ENCODE measurements around the gene ELF1.

ELF1 gene

DNA sequence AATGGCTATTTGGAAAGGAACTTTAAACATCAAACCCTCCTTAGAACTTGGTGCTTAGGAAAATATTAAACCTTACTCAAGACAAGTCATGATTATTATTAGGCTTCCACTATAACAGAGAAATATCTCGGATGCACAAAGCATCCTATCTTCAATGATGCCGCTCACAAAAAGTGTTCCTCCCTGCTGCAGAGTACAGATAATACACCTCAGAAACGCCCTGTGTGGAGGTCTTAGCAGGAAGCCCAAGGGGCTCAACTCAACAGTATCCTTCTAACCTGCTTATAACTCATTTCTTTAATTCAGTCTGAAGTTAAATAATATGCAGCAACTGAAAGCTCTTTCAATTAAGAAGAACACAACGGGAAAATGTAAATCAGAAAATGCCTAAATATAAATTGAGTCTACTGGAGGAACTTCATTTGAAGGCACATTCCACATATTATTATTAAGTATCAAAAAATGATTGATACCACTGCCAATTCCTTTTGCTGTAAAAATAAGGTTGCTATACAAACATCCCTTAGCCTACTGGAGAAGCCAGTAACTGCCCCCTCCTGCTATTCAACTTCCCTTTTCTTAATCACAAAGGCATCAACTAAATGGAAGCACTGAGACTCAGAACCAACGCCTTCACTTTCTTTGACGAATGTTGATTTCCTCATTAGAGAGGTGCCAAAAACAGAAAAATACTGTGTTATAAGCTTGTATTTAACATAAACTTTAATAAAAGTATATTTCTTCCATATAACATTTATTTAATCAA lies 12.0 kb downstream of the ELF1 start:
- no peak for DNase-seq (ENCODE audit: extremely low read depth in 1 of 2, low read depth in 1 of 2)

GRCh38 chr13:41006306-41006705 lies 12.8 kb downstream of the ELF1 start:
- no peak for DNase-seq (ENCODE audit: extremely low read depth in 1 of 2, low read depth in 1 of 2)

DNA sequence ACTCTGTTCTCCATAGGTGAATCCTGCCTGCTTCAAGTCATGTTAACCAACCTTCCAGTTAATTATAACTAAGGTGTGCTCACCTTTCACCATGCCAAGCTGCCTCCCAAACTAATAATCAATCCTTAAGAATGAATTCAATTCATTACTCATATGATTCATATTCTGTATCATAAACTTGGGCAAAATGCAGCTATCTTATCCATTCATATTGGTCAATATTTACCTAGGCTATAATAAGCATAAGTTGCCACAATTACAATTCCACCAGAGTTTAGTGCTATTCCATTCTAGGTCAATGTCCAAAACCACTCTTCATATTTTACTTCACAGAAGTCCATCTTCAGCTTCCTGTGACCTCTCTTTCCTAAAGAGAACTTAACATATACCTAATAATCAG lies 13.4 kb downstream of the ELF1 start:
- DNase-seq (ENCODE audit: extremely low read depth in 1 of 2, low read depth in 1 of 2): no peak

DNA sequence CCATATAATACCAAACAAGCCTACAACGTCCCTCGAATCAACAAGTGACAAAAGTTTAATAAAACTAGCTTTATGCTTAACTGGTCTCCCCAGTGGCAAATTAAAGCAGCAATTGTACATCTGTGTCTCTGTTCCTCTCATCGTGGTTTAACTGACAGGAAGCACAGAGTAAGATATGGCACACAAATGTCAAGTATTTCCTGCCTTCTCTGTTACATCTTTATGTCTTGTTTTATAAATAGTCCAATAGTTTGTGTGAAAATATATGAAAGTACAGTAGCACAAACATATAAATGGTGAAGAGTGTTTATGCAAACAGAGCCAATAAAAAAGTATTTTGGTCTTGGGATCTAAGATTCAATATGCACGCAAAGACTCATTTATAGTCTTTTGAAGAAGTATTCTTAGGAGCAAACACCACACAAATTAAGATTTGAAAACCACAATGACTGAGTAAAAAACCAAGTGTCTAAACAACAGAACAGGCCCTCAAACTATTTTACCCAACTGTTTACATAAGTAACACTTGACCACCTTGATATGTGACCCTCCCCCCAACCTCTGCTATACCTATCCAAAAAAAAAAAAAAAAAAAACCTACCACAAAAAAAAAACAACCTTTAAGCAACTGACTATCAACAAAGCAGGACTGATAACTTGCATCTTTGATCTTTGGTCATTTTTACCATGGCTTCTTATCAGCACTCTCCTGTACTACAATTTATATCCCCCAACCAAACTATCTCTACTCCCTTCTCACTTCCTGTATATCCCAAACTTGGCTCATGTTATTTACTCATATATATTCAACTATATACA lies 14.0 kb downstream of the ELF1 start:
- no peak for DNase-seq (ENCODE audit: extremely low read depth in 1 of 2, low read depth in 1 of 2)

DNA sequence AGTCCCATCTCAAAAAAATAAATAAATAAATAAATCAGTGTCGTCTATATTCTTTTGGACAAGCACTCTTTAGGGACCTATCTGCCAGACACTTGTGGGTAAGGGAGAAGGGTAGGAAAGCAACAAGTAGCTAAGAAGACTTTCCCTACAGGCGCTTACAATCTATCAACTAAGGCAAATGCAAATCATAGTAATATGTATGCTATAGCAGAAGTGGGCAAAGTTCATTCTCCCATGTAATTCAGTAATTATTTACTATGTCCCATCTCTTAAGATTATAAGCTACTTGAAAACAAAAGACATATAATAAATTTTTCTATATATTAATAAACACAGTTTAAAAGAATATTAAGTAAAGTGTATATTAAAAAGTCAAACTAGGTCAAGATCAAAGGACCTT lies 16.5 kb downstream of the ELF1 start:
- no peak for DNase-seq (ENCODE audit: extremely low read depth in 1 of 2, low read depth in 1 of 2)

DNA sequence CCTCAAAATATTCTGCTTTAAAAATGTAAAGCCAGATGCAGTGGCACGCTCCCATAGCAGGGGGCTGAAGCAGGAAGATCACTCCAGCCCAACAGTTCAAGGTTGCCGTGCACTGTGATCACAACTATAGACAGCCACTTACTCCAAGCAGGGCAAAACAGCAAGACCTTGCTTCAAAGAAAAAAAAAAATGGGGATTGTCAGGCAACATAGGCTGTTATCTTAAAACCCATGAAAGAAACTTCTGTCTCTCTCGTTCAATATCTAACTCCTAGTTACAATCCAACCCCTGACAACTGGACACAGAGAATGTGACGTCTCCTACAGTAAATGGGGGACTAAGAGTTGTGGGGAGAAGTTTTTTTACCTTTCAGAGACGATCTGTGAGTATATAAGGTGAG lies 17.4 kb downstream of the ELF1 start:
- no peak for DNase-seq (ENCODE audit: extremely low read depth in 1 of 2, low read depth in 1 of 2)

DNA sequence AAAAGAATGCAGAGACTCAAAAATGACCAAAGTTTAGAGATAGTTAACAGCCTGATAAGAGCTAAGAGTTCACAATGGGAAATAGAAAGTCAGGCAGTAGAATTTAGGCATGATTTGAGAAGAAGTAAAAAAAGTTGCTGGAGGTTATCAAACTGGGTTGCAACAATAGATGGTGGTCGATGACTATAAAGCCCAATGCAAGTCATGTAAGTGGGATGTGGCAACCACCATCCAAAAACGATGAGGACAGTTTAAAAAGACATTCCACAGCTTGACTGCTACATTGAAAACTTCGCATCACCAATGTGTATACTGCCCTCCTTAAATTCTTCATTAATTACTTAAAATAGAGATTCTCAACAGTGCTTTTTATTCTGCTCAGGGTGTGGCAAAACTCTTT lies 19.7 kb downstream of the ELF1 start:
- no peak for DNase-seq (ENCODE audit: extremely low read depth in 1 of 2, low read depth in 1 of 2)

DNA sequence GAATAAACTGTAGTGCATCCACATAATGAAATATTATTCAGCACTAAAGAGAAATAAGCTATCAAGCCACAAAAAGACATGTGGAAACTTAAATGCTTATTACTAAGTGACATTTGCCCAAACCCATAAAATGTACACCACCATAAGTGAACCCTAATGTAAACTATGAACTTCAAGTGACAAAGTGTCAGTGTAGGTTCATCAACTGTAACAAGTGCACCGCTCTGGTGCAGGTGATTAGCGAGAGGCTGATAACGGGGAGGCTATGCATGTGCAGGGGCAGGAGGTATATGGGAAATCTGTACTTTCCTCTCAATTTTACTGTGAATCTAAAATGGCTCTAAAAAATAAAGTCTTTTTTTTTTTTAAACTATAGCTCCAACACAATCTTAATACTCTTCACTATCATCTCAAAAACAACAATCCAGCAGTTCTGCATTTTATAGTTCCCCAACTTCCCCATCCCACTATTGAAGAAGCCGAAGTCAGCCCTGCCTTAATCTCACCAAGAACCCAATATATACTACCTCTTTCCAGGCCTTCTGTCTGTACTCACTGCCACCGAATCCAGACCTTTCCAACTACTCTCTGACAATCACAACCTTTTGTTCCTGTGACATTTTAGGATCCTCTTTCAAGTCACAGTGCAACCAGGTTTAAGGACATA lies 22.6 kb downstream of the ELF1 start:
- DNase-seq (ENCODE audit: extremely low read depth in 1 of 2, low read depth in 1 of 2): no peak

GRCh38 chr13:40995997-40996396 lies 23.1 kb downstream of the ELF1 start:
- no peak for DNase-seq (ENCODE audit: extremely low read depth in 1 of 2, low read depth in 1 of 2)

DNA sequence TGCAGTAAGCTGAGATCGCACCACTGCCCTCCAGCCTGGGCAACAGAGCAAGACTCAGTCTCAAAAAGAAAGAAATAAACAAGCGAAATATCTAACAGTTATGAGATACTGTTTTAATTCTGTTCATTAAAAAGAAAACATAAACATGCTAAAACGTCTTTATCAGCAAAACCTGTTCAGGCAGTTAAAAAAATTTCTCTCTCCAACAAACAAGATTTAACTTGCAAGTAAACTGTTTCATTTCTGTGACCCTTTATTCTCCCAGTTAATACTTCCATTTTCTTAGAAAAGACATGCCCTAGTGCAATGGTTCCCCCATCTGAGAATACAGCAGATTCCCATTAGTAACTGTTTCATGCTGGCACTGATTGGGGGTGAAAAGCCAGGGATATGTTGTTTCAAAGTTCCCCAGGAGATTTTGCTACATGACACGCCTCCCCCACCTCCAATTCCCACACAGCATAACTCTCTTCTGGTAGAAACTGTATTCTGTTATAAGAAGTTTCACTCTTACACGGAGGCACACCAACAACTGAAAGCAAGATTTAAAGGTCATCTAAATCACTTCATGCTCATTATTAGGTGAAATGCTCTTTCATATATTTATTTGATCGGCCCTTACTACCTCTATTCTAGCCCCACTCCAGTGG lies 24.4 kb downstream of the ELF1 start:
- no peak for DNase-seq (ENCODE audit: extremely low read depth in 1 of 2, low read depth in 1 of 2)

GRCh38 chr13:40993987-40994386 lies 25.1 kb downstream of the ELF1 start:
- no peak for DNase-seq (ENCODE audit: extremely low read depth in 1 of 2, low read depth in 1 of 2)

GRCh38 chr13:40992678-40993518 lies 26.2 kb downstream of the ELF1 start:
- no peak for DNase-seq (ENCODE audit: extremely low read depth in 1 of 2, low read depth in 1 of 2)

GRCh38 chr13:40987606-40988280 lies 31.4 kb downstream of the ELF1 start:
- DNase-seq (ENCODE audit: extremely low read depth in 1 of 2, low read depth in 1 of 2): no peak

DNA sequence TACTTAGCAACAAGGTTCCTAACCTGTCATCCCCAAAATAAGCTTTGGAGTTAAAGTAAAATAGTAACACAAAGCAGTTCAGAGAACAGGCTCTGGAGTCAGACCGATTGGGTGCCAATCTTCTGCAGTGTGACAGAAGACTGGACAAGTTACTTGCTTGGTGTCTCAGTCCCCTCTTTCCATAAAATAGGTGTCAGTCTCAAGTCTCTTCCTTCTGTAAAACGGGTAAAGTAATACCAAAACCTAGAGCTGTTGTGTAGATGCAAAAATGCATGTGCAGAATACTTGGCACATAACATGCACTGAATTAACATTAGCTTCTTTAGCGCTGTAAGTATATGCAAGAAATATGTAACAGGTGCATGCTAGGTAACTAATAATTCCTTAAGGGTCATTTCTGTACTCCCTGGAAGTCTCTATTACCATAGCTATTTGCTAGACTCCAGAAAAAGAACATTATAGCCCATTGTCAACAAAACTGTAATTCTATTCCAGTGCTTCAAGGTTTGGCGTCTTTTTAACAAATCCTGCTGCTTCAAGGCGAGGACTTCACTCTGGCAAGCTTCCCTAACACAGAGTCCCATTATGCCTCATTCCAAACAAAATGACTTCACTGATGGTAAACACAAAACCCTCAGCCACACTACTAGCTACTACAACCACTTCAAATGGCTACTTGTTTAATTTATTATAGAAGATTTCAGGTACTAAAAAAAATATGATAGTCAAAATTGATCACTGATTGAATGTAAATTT lies 32.8 kb downstream of the ELF1 start:
- no peak for DNase-seq (ENCODE audit: extremely low read depth in 1 of 2, low read depth in 1 of 2)

GRCh38 chr13:40985381-40986100 lies 33.6 kb downstream of the ELF1 start:
- DNase-seq (ENCODE audit: extremely low read depth in 1 of 2, low read depth in 1 of 2): no peak

DNA sequence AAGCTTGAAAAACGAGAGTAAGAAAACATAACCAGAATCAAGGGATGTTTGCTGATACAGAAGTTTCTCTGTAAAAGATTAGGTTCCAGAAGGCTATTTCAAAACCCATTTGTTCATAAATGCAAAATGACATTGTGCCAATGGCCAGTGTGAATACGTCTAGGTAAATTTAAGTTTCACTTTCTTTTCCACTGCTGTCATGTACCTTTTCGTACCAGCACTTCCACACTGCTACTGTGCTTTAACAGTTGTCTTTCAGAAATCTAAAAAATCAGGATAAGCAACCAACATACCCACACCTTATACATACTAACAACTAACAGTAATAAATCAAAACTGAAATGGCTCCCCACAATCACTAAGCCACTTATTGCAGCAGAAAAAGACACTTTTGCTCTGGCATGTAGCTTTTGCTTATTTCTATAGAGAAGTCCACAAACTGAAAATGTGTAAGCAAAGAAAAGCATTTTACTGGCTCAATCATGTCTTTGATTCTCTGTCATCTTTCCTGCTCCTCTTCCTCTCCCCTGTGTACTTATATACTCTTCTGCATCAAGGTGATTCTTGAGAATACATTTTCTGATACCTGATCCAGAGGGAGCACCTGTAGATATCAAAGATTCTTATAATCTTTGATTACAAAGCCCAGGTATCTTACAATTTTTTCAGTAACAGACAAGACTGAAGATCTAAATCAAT lies 34.3 kb downstream of the ELF1 start:
- no peak for DNase-seq (ENCODE audit: extremely low read depth in 1 of 2, low read depth in 1 of 2)

GRCh38 chr13:40983725-40984667 lies 35.1 kb downstream of the ELF1 start:
- DNase-seq (ENCODE audit: extremely low read depth in 1 of 2, low read depth in 1 of 2): no peak
